ENCODE measurements around the gene IL17B.

IL17B gene

GRCh38 chr5:149349382-149349781, 29.7 kb downstream of the IL17B start:
- TF ChIP-seq TCF12 (IDR thresholded peaks at IDR 0.05; ENCODE audit: low read depth) (no peak), CEBPB (IDR thresholded peaks at IDR 0.05) (no peak), ZBTB7A (IDR thresholded peaks at IDR 0.05; ENCODE audit: low read depth) (no peak), FOXM1 (IDR thresholded peaks at IDR 0.05; ENCODE audit: borderline replicate concordance, low read depth) (no peak), RAD21 (IDR thresholded peaks at IDR 0.05; ENCODE audit: low read depth) (no peak), EP300 (IDR thresholded peaks at IDR 0.05; ENCODE audit: borderline replicate concordance) (no peak), EGR1 (IDR thresholded peaks at IDR 0.05) (no peak)

GRCh38 chr5:149348518-149348917, 30.6 kb downstream of the IL17B start:
- TF ChIP-seq USF1 (IDR thresholded peaks at IDR 0.05) (no peak), MAX (IDR thresholded peaks at IDR 0.05) (no peak), REST (IDR thresholded peaks at IDR 0.05; ENCODE audit: low read depth) (no peak), EP300 (IDR thresholded peaks at IDR 0.05; ENCODE audit: borderline replicate concordance) (no peak), FOXM1 (IDR thresholded peaks at IDR 0.05; ENCODE audit: borderline replicate concordance, low read depth) (no peak), TAF1 (IDR thresholded peaks at IDR 0.05; ENCODE audit: low read depth) (no peak), ZBTB7A (IDR thresholded peaks at IDR 0.05; ENCODE audit: low read depth) (no peak), TEAD4 (IDR thresholded peaks at IDR 0.05) (no peak), CEBPB (IDR thresholded peaks at IDR 0.05) (no peak), RAD21 (IDR thresholded peaks at IDR 0.05; ENCODE audit: low read depth) (no peak), CREB1 (IDR thresholded peaks at IDR 0.05; ENCODE audit: low read depth) (no peak), NFIC (IDR thresholded peaks at IDR 0.05) (no peak), TCF12 (IDR thresholded peaks at IDR 0.05; ENCODE audit: low read depth) (no peak)

GRCh38 chr5:149345892-149346222, 33.2 kb downstream of the IL17B start:
- TF ChIP-seq USF1 (IDR thresholded peaks at IDR 0.05) (no peak), NFIC (IDR thresholded peaks at IDR 0.05) (no peak), TCF12 (IDR thresholded peaks at IDR 0.05; ENCODE audit: low read depth) (no peak), RAD21 (IDR thresholded peaks at IDR 0.05; ENCODE audit: low read depth) (no peak), ZBTB7A (IDR thresholded peaks at IDR 0.05; ENCODE audit: low read depth) (no peak), TEAD4 (IDR thresholded peaks at IDR 0.05) (no peak), EP300 (IDR thresholded peaks at IDR 0.05; ENCODE audit: borderline replicate concordance) (no peak), FOXM1 (IDR thresholded peaks at IDR 0.05; ENCODE audit: borderline replicate concordance, low read depth) (no peak), CREB1 (IDR thresholded peaks at IDR 0.05; ENCODE audit: low read depth) (no peak), REST (IDR thresholded peaks at IDR 0.05; ENCODE audit: low read depth) (no peak)

- TF ChIP-seq USF1 (IDR thresholded peaks at IDR 0.05) (peak; percentile 51), NFIC (IDR thresholded peaks at IDR 0.05) (no peak), FOXM1 (IDR thresholded peaks at IDR 0.05; ENCODE audit: borderline replicate concordance, low read depth) (peak; percentile 4; the same call in 1 of the 2 replicates), EP300 (IDR thresholded peaks at IDR 0.05; ENCODE audit: borderline replicate concordance) (no peak), TAF1 (IDR thresholded peaks at IDR 0.05; ENCODE audit: low read depth) (peak; percentile 69), TCF12 (IDR thresholded peaks at IDR 0.05; ENCODE audit: low read depth) (peak; percentile 57; the same call in 1 of the 2 replicates), ZBTB7A (IDR thresholded peaks at IDR 0.05; ENCODE audit: low read depth) (no peak), CREB1 (IDR thresholded peaks at IDR 0.05; ENCODE audit: low read depth) (0 out of 2 replicates have a peak, but pooled peaks have one; percentile 12), RAD21 (IDR thresholded peaks at IDR 0.05; ENCODE audit: low read depth) (no peak), YY1 (IDR thresholded peaks at IDR 0.05; ENCODE audit: low read depth) (peak; percentile 92), REST (IDR thresholded peaks at IDR 0.05; ENCODE audit: low read depth) (0 out of 2 replicates have a peak, but pooled peaks have one; percentile 11), CEBPB (IDR thresholded peaks at IDR 0.05) (no peak; the same call in 1 of the 2 replicates), MAX (IDR thresholded peaks at IDR 0.05) (peak; percentile 88), EGR1 (IDR thresholded peaks at IDR 0.05) (0 out of 2 replicates have a peak, but pooled peaks have one; percentile 20), TEAD4 (IDR thresholded peaks at IDR 0.05) (0 out of 2 replicates have a peak, but pooled peaks have one; percentile 8)
These were observed 33.8 kb downstream of the IL17B start, which contains the start of gene GRPEL2 for GRCh38 chr5:149345147-149345891. Gene GRPEL2 (plus strand): TSS chr5:149345499. CDS start chr5:149345540, 41 bp downstream.

Data from Ishikawa (cell line).